GM21360 (cell line): ENCODE measurements around the gene DHRSX.
"Not testable (repeated sequence)": the region's sequence is repeated elsewhere in the genome, so short reads cannot be mapped to it uniquely, and the experiment has no call there.

ENCODE experiments used
- ATAC-seq: cut with Tn5 transposase; IDR thresholded peaks from one replicate; pipeline ENCODE4 v1.9.1; 2021; ENCODE audit warnings: mild to moderate bottlenecking, moderate library complexity; ENCODE audit not compliant: unreplicated experiment

DHRSX gene

DNA sequence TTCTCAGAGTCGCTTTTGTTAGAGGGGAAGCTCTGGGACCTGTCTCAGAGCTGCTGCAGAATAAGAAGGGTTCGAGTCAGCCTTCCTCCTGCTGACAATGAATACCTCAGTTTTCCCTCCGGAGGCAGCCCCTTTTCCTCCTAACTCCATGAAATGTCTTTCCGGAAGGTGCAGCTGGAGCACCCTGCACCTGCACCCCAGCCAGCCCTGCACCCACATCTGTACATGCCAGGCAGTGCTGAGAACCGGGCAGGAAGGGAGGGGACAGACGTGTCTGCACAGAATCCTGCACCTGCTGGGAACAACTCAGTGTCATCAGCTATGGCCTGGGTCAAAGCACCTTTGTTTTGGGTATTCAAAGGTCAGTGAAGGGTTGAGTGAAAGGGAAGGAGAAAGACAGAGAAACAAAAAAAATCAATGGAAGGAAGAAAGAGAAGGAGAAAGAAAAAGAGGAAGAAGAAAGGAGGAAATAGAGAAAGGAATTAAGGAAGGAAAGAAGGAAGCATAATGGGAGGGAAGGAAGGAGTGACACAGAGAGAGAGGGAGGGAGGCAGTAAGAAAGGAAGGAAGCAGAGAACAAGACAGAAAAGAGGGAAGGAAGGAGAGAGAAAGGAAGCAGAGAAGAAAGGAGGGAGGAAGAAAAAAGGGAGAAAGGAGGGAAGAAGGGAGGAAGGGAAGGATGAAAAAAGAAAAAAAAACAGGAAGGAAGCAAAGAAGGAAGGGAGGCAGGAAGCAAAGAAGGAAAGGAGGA is 273.7 kb downstream of the DHRSX start:
- no peak for ATAC-seq

- ATAC-seq: no peak
Observed at GRCh38 chrX:2226182-2226581, 274.6 kb downstream of the DHRSX start.

- ATAC-seq: no peak
Observed at GRCh38 chrX:2224597-2225235, 276.1 kb downstream of the DHRSX start.

DNA sequence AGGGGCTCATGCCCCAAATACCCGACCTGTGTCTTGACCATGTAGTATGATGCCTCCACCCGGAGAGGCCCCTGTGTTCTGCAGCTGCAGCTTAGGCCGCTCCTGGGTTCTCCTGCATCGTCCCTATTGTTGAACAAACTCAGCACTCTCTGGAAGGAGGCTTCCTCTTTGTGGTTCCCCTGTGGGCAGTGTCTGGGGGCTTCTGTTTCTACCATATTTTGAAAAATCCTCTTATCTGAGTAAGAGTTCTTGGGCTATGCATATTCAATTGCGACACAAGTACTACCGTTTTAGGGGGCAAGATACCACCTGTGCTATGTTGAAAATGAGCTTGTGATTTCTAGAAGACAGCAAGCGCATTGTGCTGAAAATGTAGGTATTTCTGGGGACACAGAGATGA is 276.6 kb downstream of the DHRSX start:
- no peak for ATAC-seq

- ATAC-seq: no peak
Observed at GRCh38 chrX:2220829-2221567, 279.8 kb downstream of the DHRSX start.

GRCh38 chrX:2220296-2220695 is 280.5 kb downstream of the DHRSX start:
- ATAC-seq: no peak

DNA sequence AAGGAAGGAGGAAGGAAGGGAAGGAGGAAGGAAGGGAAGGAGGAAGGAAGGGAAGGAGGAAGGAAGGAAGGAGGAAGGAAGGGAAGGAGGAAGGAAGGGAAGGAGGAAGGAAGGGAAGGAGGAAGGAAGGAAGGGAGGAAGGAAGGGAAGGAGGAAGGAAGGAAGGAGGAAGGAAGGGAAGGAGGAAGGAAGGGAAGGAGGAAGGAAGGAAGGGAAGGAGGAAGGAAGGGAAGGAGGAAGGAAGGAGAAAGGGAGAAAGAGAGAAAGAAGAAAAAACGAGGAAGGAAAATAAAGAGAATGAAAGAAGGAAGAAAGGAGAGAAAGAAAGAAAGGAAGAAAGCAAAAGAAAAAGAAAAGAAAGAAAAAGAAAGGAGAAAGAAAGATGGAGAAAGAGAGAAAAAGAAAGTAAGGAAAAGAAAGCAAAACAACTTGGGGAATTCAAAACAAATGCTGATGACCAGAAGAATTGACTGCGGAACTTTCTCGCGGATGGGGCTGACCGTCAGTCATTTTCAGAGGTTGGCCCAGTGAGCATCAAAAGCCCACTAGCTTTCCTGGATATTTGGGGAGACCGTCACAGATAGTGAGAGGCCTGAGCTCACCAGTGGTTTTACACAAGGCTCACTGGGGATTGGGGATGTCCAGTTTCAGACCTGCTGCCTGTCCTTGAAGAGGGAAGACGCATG is 286.5 kb downstream of the DHRSX start:
- ATAC-seq: not testable (repeated sequence)

- ATAC-seq: not testable (repeated sequence)
Observed at GRCh38 chrX:2211667-2212066, 289.1 kb downstream of the DHRSX start.

- ATAC-seq: no peak
Observed at GRCh38 chrX:2193273-2193592, 307.5 kb downstream of the DHRSX start.

DNA sequence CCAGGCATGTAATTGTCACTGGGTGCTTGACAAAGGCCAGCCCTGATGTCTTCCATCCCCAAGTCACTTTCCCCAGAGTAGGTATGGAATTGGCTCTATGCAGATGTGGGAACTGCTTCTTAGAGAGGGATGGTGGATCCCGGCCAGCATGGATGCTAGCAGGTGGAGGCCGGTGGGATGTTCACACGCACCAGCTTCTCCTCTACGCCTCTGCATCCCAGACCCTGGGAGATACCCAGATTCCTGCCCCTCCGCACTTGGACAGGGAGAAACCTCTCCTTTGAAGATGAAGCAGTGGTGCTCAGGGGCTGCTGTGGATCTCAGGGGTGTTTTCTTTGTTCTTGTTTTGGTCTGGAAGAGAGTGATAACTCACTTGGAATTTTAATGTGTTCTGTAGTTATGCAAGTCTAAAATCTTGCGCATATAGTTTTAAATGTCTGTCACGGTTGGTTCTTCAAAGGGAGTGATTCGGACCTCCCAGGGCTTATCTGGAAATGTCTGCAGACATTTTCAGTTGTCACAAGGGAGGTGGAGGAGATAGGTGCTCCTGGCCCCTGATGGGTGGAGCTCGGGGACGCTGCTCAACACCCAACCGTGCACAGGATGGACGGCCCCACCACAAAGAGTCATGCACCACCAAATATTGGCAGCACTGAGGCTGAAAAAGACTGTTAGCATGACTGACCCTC is 308.0 kb downstream of the DHRSX start:
- ATAC-seq: no peak

- no peak for ATAC-seq
Observed at GRCh38 chrX:2188840-2189239, 311.9 kb downstream of the DHRSX start.

GRCh38 chrX:2188330-2188792 is 312.4 kb downstream of the DHRSX start:
- no peak for ATAC-seq

DNA sequence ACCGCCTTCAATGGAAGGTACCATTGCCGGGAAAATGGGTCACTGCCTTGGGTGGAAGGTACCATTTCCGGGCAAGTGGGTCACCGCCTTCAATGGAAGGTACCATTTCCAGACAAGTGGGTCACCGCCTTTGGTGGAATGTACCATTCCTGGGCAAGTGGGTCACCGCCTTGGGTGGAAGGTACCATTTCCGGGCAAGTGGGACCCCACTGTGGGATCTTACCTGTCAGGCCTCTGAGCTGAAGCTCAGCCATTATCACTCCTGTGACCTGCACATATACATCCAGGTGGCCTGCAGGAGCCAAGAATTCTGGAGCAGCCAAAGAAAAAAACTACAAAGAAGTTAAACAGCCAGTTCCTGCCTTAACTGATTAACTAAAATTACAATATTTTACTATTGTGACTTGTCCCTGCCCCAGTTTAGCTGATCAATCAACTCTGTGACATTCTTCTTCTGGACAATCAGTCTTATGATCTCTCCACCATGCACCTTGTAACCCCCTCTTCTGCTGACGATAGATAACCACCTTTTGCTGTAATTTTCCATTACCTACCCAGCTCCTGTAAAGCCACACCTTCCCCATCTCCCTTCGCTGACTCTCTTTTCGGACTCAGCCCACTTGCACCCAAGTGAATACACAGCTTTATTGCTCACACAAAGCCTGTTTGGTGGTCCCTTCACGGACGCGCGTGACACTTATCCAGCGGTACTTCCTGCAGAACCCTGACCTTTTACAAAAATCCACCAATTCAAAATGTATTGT is 313.2 kb downstream of the DHRSX start:
- no peak for ATAC-seq

GRCh38 chrX:2185341-2186082 is 315.3 kb downstream of the DHRSX start:
- ATAC-seq: no peak

- no peak for ATAC-seq
Observed at GRCh38 chrX:2184089-2184488, 316.7 kb downstream of the DHRSX start.

DNA sequence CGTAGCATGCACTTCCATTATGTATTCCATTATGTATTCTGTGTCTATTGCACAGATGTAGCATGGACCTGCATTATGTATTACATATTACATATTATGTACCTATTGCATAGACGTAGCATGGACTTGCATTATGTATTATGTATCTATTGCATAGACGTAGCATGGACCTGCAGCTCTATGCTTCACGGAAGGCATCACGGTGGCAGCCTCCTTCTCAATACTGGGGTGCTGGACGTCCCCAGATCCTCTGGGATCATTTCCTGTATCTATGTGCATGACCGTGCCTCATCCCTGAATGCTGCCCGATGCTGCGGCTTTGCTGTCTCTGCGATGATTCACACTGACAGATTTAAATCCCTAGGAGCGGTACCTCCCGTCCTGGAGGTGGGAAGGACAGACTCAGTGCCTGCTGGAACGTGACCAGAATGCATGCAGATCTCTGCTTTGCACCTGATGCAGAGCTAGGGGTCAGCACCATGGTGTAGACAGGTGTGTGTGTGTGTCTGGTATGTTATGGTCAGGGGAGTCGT is 317.5 kb downstream of the DHRSX start:
- no peak for ATAC-seq

- ATAC-seq: no peak
Observed at GRCh38 chrX:2177541-2177940, 323.2 kb downstream of the DHRSX start.

DNA sequence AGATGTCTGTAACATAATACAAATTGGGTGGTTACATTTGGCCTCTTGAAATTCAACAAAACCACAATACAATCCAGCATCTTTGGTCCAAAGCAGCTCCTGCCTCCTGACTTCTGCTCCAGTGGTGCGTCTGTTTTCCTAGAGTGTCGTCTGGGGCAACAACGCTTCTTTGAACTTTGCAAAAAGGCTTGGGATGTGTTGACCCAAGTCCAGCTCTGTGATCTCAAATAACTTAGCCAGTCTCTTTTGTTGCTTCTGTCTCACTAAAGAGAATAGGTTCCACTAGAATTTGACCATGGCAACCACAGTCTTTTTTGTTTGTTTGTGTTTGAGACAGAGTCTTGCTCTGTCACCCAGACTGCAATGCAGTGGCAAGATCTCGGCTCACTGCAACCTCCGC is 324.0 kb downstream of the DHRSX start:
- no peak for ATAC-seq

GRCh38 chrX:2176274-2176673 is 324.5 kb downstream of the DHRSX start:
- no peak for ATAC-seq
